GM18498 (cell line): Measurements from ENCODE around the gene XAGE5.
"Not testable (repeated sequence)": the region's sequence is repeated elsewhere in the genome, so short reads cannot be mapped to it uniquely, and the experiment has no call there.

Source experiments
- ATAC-seq: cut with Tn5 transposase; IDR thresholded peaks from one replicate; pipeline ENCODE4 v1.9.1; 2021; ENCODE audit warnings: mild to moderate bottlenecking, moderate library complexity; ENCODE audit not compliant: unreplicated experiment

Gene XAGE5, protein sequence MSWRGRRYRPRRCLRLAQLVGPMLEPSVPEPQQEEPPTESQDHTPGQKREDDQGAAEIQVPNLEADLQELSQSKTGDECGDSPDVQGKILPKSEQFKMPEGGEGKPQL

DNA sequence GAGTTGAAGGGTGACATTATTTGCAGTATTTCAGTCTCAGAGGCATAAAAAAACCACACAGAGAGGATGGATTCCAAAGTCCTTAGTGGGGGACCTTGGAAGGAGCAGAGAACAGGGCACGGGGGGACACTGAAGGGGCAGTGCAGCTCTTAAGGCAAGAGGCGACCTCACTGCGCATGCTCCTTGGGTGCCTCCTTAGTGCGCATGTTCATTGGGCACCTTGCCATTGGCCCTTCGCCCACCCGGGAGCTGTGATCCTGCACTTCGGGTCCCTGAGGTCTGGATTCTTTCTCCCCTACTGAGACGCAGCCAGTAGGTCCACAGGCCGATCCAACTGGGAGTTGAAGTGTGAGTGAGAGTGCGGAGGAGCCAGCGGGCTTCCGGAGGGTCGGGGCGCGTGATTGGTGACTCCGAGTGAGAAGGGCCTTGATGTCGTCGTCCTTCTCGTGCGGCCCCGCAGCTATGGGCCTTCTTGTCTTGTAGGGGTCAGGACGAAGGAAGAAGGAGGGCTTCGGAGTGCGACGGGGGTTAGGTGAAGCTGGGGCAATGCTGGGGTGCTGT lies at the start of gene XAGE5:
Gene XAGE5 (plus strand): TSS at position 223 of the 561 bp plus-strand sequence. CDS start 1,280 bp downstream, outside the sequence.
- no peak for ATAC-seq

DNA sequence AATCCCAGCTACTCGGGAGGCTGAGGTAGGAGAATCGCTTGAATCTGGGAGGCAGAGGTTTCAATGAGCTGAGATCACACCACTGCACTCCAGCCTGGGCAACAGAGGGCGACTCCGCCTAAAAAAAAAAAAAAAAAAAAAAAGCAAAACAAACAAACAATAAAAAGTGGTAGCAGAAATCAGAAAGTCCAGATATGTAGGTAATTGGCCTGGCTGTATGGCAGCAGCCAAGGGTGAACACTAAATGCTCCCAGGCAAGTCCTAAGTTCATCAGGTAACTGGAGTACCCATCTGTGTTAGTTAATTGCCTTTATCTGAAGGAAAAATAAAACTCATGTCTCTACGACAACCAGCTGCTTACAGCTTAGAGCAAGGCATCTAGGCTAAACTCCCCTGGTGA lies 45.1 kb upstream of the XAGE5 start:
- ATAC-seq = not testable (repeated sequence)

DNA sequence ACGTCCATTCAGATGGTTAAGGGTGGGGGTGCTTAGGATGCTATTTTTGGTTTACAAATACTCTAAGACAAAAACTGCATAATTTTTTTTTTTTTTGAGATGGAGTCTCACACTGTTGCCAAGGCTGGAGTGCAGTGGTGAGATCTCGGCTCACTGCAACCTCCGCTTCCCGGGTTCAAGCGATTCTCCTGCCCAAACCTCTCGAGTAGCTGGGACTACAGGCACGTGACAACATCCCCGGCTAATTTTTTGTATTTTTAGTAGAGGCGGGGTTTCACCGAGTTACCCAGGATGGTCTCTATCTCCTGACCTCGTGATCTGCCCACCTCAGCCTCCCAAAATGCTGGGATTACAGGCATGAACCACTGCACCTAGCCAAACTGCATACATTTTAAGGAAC lies 37.6 kb upstream of the XAGE5 start:
- not testable (repeated sequence) for ATAC-seq

DNA sequence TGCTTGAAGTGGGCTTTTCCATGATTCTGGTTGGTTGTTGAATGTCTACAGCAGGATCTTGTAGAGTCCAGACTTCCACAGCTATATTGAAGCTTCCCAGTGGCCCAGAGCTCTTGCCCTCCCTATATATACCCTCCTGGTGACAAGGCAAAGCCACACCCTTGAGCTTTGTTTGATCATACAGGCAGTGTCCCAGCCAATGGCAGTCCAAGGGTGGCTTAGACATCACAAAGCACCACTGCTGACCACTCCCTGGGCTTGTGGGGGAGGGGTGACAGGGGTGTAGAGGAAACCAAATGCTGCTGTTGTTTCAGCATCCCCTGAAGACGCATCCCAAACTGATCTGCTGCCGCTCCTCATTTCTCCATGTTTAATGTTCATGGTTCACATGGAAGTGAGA lies 13.8 kb upstream of the XAGE5 start, which contains the start of gene SPANXN5:
Gene SPANXN5 (minus strand): TSS at position 101 of the 400 bp plus-strand sequence. CDS start 79 bp downstream, at position 22.
- ATAC-seq = not testable (repeated sequence)

DNA sequence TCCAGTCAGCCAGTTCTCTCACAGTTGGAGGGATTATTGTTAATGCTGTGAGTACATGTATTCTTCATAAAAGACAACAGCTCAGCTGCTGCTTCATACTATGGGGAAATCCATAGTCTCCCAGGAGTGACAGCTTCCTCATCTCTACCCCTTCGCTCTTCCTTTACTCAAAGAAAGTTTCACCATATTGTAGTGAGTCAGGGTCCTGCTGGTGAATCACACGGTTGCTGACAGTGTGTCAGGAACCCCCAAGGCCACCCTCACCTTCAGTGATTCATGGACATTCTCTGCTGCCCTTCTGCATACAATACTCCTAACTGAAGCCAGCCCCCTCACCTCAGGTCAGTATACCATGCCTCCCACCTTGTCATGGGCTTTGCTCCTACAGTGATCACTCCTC lies 6.2 kb upstream of the XAGE5 start:
- ATAC-seq = not testable (repeated sequence)

DNA sequence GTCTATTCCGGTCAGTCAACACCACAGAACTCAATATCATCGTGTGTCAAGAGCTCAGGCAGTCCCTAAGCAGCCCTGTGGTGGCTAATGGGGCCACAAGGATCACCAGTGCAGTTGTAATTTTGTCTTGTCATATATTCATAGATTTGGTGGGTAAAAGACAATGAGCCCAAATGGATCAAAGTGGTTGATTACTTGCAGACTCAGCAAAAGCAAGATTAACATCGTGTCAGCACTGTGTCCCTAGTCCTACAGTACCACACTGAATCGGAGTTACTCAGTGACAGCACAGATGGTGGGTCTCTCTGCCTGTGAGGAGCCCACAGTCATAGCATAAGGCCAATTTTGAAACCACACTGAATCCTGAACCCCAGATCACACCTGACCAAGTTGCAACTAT lies 8.7 kb downstream of the XAGE5 start:
- no peak for ATAC-seq

DNA sequence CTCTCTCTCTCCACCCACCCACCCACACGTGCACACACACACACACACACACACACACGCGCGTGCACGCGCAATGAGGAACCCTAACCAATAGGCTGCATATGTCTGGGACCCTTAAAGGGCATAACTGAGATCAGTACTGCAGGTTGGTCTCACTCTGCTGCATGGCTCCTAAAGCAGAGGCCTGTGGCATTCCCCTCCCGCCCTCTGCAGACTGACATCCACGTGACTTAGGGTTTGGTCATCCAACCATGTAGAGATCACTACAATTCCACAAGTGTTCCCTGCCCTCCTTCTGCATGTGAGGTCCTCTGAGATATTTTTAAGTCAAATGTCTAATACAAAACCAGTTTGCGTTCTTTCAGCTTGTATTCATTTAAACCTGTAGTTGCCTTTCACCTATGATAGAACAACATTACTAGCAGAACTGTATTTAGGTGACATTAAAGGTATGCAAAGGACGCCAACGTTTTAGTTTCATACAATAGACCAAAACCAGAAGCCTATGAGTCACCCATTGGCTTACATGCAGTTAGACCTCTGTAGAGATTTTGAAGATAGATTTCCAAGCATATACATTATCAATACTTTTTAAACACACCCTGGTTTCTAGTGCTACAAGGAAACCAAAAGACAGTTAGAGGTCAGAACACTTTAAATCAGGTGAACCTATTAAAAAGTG lies 10.1 kb downstream of the XAGE5 start:
- ATAC-seq = no peak

DNA sequence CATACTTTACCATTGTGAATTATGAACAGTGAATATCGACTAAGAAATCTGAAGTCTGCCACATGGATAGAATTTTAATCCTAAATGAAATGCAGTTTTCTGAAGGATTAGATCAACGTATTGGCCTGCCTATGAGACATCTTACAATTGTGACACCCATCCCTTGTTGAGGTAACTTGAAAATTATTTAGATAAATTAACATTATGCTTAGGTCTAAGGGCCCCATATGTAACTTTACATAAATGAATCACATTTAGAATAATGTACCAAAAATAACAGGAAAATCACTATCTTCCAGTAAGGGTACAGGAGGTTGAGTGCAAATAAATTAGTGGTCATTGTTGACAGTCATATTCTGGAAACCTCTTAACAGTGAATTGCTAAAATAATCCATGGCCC lies 13.5 kb downstream of the XAGE5 start:
- no peak for ATAC-seq

DNA sequence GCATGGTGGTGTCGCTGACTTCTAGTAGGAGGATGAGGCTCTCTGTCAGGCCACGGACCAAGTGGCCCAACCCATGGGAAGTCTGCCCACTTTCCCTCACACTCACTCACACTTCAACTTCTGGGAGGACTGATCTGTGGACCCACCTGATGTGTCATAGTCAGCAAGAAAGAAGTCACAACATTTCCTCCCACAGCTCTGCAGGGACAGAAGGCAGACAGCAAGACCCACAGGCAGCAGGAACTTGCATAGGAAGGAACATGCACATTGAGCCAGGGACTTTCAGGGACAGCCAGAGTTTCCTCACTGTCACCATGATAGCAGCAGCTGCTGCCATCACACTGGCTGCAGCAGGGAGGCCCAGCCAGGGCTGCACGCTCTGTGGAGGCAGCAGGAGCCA lies 19.5 kb downstream of the XAGE5 start:
- ATAC-seq = no peak

DNA sequence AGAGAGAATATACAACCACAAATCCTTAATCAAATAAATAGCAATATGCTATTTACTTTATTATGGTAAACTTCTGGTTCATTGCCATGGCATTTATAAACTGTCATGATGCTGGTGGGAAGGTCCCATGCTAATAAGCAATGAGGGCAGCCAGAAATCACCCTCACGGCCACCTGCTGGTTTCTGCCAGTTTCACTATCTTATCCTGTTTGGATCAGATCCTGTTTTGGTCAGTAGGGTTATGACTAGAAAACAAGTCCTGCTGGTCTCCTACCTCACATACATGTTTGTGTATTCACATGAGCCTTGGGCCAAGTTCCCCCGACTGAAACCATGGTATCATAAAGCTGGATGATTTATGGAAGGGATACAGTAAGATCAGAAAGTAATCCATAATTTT lies 28.1 kb downstream of the XAGE5 start:
- no peak for ATAC-seq

DNA sequence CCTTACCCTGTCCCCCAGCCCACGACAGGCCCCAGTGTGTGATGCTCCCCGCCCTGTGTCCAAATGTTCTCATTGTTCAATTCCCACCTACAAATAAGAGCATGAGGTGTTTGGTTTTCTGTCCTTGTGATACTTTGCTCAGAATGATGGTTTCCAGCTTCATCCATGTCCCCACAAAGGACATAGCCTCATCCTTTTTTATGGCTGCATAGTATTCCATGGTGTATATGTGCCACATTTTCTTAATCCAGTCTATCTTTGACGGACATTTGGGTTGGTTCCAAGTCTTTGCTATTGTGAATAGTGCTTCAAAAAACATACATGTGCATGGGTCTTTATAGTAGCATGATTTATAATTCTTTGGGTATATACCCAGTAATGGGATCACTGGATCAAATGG lies 32.5 kb downstream of the XAGE5 start:
- not testable (repeated sequence) for ATAC-seq

DNA sequence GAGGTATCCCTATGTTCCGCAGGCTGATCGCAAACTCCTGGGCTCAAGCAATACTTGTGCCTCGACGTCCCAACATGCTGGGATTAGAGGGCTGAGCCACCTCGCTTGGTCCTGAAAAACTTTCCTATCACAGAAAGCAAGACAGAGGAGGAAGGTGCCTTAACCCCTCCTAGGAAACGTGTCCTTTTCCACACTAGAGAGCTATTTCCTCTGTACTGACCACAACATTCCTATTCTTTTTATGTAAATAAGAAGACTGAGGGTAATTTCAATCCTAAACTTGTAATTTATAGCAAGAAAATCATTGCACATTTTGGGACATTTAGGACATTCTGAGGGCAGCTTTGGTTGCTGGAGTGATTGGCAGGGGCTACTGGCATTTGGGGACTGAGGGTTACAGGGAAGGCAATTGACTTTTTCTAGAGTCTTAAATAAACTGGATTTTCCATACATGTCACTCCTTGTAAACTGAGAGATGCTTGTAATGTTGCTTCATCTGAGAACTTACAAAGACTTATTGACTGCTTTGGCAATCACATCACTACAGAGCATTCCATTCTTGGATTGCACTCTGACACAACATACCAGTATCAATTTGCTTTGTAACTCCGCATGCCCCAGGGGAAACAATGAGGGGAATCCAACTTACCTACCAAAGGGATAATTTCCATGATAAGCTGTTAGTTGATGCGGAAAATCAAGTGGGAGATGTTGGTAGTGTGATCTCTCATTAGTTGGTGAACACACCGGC lies 41.2 kb downstream of the XAGE5 start:
- ATAC-seq = no peak

DNA sequence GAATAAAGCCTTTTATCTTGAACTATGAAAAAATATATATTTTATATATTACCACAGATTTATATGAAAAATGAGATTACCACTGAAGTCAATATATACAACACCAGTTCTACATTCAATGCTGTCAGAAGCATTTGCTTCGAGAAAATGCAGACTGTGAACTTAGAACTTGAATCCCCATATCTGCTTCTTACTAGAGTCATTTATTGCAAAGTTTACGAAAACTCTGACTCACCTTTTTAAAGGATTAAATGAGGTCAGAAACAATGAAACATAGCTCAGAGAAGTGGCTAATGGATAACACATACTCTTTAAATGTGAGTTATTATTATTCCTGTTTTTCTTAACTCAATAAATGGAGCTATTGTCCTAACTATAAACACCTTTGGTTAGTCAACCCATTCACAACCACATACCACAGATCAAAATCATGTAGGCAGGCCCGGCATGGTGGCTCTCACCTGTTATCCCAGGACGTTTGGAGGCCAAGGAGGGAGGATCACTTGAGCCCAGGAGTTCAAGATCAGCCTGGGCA lies 46.0 kb downstream of the XAGE5 start:
- ATAC-seq = not testable (repeated sequence)

DNA sequence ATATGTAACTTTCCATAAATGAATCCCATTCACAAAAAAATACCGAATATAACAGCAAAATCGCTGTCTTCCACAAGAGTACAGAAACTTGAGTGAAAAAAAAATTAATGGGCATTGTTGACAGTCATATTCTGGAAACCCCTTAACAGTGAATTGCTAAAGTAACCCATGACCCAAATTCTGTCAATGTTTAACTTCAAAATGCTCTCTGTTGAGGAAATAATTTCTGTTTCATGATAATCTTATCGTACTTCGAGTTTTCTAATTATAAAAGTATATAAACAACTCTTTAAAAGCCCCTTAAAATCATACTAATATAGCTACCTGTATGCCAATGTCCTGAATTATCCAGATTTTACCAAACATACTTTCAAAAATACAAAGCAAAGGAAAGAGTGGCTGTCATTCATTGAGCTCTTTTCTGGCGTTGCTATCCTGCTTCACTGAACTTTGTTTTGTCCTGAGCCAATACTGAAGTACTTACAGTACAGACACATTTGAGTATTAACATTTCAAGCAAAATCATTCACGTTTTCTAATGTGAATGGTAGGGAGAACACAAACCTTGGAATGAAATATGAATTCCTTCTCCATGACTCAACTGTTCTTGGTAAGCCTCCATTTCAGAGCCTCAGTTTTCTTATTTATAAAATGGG lies 54.4 kb downstream of the XAGE5 start:
- no peak for ATAC-seq
